ENCODE measurements around the gene ZGLP1.

DNA sequence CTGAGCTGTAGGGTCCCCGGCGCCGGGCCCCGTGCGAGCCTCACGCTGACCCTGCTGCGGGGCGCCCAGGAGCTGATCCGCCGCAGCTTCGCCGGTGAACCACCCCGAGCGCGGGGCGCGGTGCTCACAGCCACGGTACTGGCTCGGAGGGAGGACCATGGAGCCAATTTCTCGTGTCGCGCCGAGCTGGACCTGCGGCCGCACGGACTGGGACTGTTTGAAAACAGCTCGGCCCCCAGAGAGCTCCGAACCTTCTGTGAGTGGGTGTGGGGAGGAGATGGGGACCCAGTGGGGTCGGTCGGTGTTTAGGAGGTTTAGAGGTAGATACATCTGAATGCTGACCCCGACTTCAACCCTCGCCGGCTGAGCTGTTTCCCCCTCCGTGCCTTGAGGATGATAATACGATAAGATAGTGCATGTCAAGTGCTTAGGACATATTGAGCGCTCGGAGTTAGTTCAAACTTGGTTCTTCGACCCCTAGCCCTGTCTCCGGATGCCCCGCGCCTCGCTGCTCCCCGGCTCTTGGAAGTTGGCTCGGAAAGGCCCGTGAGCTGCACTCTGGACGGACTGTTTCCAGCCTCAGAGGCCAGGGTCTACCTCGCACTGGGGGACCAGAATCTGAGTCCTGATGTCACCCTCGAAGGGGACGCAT is 17.9 kb downstream of the ZGLP1 start:
- no peak for TF ChIP-seq CTCF (IDR thresholded peaks at IDR 0.05 in 8 of 11, conservative IDR thresholded peaks at IDR 0.05 in 3 of 11)
- no peak for TF ChIP-seq POLR2A (IDR thresholded peaks at IDR 0.05)
